ENCODE results near the gene EML1. TPM values are rescaled to one million over a fixed set of nuclear protein-coding genes. Genes with fewer than 3 reads are reported as not detected.
"Not testable (repeated sequence)": the region's sequence is repeated elsewhere in the genome, so short reads cannot be mapped to it uniquely, and the experiment has no call there.

Gene EML1
- total RNA-seq, 1 donor from 2014 or later, result 42.9 TPM

GRCh38 chr14:99941211-99941610, 148.0 kb downstream of the EML1 start:
- ATAC-seq (no peak), DNase-seq (no peak)
- intact Hi-C loops (cut with micrococcal nuclease), result no loop called here

- ATAC-seq, result no peak
- intact Hi-C loops (cut with micrococcal nuclease), result no loop called here
- DNase-seq, result no peak
Measured at GRCh38 chr14:99943620-99944019, 150.4 kb downstream of the EML1 start.

- no peak for DNase-seq
- ATAC-seq, result peak; percentile 22
- intact Hi-C loops (cut with micrococcal nuclease), result no loop called here
Measured at GRCh38 chr14:99944241-99944651, 151.0 kb downstream of the EML1 start.

- intact Hi-C loops (cut with micrococcal nuclease), result no loop called here
- ATAC-seq (peak; percentile 25), DNase-seq (no peak)
Measured at GRCh38 chr14:99945732-99946651, 152.8 kb downstream of the EML1 start.

GRCh38 chr14:99946652-99947489, 153.7 kb downstream of the EML1 start:
- intact Hi-C loops (cut with micrococcal nuclease), result no loop called here
- DNase-seq (no peak), ATAC-seq (peak; percentile 75)

GRCh38 chr14:99947695-99948094, 154.5 kb downstream of the EML1 start:
- intact Hi-C loops (cut with micrococcal nuclease), result no loop called here
- ATAC-seq (peak; percentile 37), DNase-seq (no peak)

- intact Hi-C loops (cut with micrococcal nuclease); ATAC-seq; DNase-seq: not testable (repeated sequence)
Measured at GRCh38 chr14:99949011-99949732, 156.0 kb downstream of the EML1 start.

GRCh38 chr14:99950181-99950580, 157.0 kb downstream of the EML1 start:
- no peak for DNase-seq
- no peak for ATAC-seq
- intact Hi-C loops (cut with micrococcal nuclease), result no loop called here

GRCh38 chr14:99951085-99951484, 157.9 kb downstream of the EML1 start:
- intact Hi-C loops (cut with micrococcal nuclease), result no loop called here
- ATAC-seq, result no peak
- DNase-seq, result no peak

GRCh38 chr14:99952039-99952438, 158.8 kb downstream of the EML1 start:
- DNase-seq (no peak), ATAC-seq (no peak)
- intact Hi-C loops (cut with micrococcal nuclease), result no loop called here

- no peak for DNase-seq
- ATAC-seq, result no peak
- intact Hi-C loops (cut with micrococcal nuclease), result no loop called here
Measured at GRCh38 chr14:99952453-99952852, 159.2 kb downstream of the EML1 start.

- intact Hi-C loops (cut with micrococcal nuclease), result no loop called here
- no peak for ATAC-seq
- no peak for DNase-seq
Measured at GRCh38 chr14:99955826-99956455, 162.7 kb downstream of the EML1 start.

GRCh38 chr14:99958380-99958779, 165.2 kb downstream of the EML1 start:
- ATAC-seq, result no peak
- no peak for DNase-seq
- intact Hi-C loops (cut with micrococcal nuclease), result no loop called here

- no peak for DNase-seq
- no peak for ATAC-seq
- intact Hi-C loops (cut with micrococcal nuclease), result no loop called here
Measured at GRCh38 chr14:99961826-99962518, 168.8 kb downstream of the EML1 start.

GRCh38 chr14:99964979-99965378, 171.8 kb downstream of the EML1 start:
- ATAC-seq (no peak), DNase-seq (no peak)
- intact Hi-C loops (cut with micrococcal nuclease), result no loop called here

GRCh38 chr14:99966037-99966835, 173.0 kb downstream of the EML1 start:
- DNase-seq (no peak), ATAC-seq (no peak)
- intact Hi-C loops (cut with micrococcal nuclease), result no loop called here

- no peak for DNase-seq
- intact Hi-C loops (cut with micrococcal nuclease), result no loop called here
- no peak for ATAC-seq
Measured at GRCh38 chr14:99966912-99967311, 173.7 kb downstream of the EML1 start.

Data from left ventricle myocardium superior (tissue), 1 donor.